Activated CD8-positive, alpha-beta T cell treated with anti-CD3 and anti-CD28 coated beads for 36 hours (primary cell): ENCODE measurements around the gene PRMT1. TPM values are rescaled to one million over a fixed set of nuclear protein-coding genes. Genes with fewer than 3 reads are reported as not detected.

Experiments used
- ATAC-seq: fragments of 200-7000 bp; cut with Tn5 transposase; one replicate; pipeline ENCODE4 v1.10.0; 2021; ENCODE audit warnings: mild to moderate bottlenecking, moderate library complexity
- CTCF ChIA-PET: fragments of 350-600 bp; sonication (Branson Sonifier 250); formaldehyde crosslinking; loops from one replicate; lab custom pipeline; 2021; ENCODE audit warnings: antibody characterized with exemption; lab: Charles Lee
- POLR2A ChIA-PET: fragments of 350-600 bp; sonication (Branson Sonifier 250); formaldehyde crosslinking; loops from one replicate; lab custom pipeline; 2021; ENCODE audit warnings: antibody characterized with exemption; lab: Charles Lee
- DNase-seq: peaks from one replicate; pipeline ENCODE4 v3.0.0-alpha.2; 2020
- H3K27ac Mint-ChIP-seq: one replicate; pipeline ENCODE4 v1.8.0; 2021; ENCODE audit warnings: mild to moderate bottlenecking, mixed read lengths
- H3K27me3 Mint-ChIP-seq: one replicate; pipeline ENCODE4 v1.8.0; 2021; ENCODE audit warnings: mixed read lengths
- H3K36me3 Mint-ChIP-seq: one replicate; pipeline ENCODE4 v1.8.0; 2021; ENCODE audit warnings: low read depth, mixed read lengths
- H3K4me1 Mint-ChIP-seq: one replicate; pipeline ENCODE4 v1.8.0; 2021; ENCODE audit warnings: low read depth, mixed read lengths
- H3K4me3 Mint-ChIP-seq: one replicate; pipeline ENCODE4 v1.8.0; 2021; ENCODE audit warnings: mild to moderate bottlenecking, moderate library complexity, mixed read lengths
- H3K9me3 Mint-ChIP-seq: one replicate; pipeline ENCODE4 v1.8.0; 2021; ENCODE audit warnings: mixed read lengths
- intact Hi-C: fragments of 100-400 bp; cut with micrococcal nuclease; formaldehyde crosslinking; loops from one replicate; pipeline ENCODE4 v1.10.0; 2022
- total RNA-seq, 2 experiments: library from RNA; stranded (reverse); gene quantifications; one replicate each; pipeline ENCODE4 v1.2.3, GENCODE V29; 2021
- TF ChIP-seq, protein P1 (sequence below): fragments of 200-600 bp; IDR thresholded peaks from one replicate; pipeline ENCODE4 v1.8.0; 2022; ENCODE audit warnings: antibody characterized with exemption, mild to moderate bottlenecking

Gene PRMT1
- total RNA-seq, 2 experiments from 2014 or later = 419 to 437 TPM

- TF ChIP-seq, protein P1, sequence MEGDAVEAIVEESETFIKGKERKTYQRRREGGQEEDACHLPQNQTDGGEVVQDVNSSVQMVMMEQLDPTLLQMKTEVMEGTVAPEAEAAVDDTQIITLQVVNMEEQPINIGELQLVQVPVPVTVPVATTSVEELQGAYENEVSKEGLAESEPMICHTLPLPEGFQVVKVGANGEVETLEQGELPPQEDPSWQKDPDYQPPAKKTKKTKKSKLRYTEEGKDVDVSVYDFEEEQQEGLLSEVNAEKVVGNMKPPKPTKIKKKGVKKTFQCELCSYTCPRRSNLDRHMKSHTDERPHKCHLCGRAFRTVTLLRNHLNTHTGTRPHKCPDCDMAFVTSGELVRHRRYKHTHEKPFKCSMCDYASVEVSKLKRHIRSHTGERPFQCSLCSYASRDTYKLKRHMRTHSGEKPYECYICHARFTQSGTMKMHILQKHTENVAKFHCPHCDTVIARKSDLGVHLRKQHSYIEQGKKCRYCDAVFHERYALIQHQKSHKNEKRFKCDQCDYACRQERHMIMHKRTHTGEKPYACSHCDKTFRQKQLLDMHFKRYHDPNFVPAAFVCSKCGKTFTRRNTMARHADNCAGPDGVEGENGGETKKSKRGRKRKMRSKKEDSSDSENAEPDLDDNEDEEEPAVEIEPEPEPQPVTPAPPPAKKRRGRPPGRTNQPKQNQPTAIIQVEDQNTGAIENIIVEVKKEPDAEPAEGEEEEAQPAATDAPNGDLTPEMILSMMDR = no peak
- Mint-ChIP-seq H3K9me3 (no peaks in the 10 kb centered on the region), H3K4me3 (no peak overlapping the region), H3K36me3 (peaks cover 41% of the 10 kb centered on the region), H3K4me1 (peaks cover 18% of the 10 kb centered on the region), H3K27me3 (no peaks in the 10 kb centered on the region), H3K27ac (no peak overlapping the region)
- CTCF ChIA-PET = interaction anchor here (6.2 kb wide), 1 partner anchor 14 kb away, joined by 33 read pairs; no protein-coding TSS in a partner anchor
- DNase-seq = no peak
- POLR2A ChIA-PET = interaction anchor here (1.1 kb wide), 1 partner anchor 15 kb away, joined by 5 read pairs; no protein-coding TSS in a partner anchor
- intact Hi-C loops = no loop called here
- ATAC-seq = no peak
These were observed 18.3 kb upstream of the PRMT1 start for GRCh38 chr19:49658566-49659442.

GRCh38 chr19:49660338-49660961, 16.6 kb upstream of the PRMT1 start:
- Mint-ChIP-seq H3K4me3 (no peak overlapping the region), H3K27me3 (no peaks in the 10 kb centered on the region), H3K27ac (no peak overlapping the region), H3K36me3 (peaks cover 34% of the 10 kb centered on the region), H3K9me3 (no peaks in the 10 kb centered on the region), H3K4me1 (peaks cover 21% of the 10 kb centered on the region)
- TF ChIP-seq, protein P1 = no peak
- DNase-seq (no peak), ATAC-seq (no peak)
- intact Hi-C loops = no loop called here
- CTCF ChIA-PET = interaction anchor here (6.2 kb wide), 1 partner anchor 12 kb away, joined by 33 read pairs; no protein-coding TSS in a partner anchor
- POLR2A ChIA-PET = interaction anchor here (1.2 kb wide), 2 partner anchors 18 to 22 kb away, joined by 4 to 5 read pairs; no protein-coding TSS in a partner anchor

GRCh38 chr19:49662011-49662410, 15.1 kb upstream of the PRMT1 start:
- Mint-ChIP-seq H3K4me1 (peaks cover 24% of the 10 kb centered on the region), H3K36me3 (peaks cover 34% of the 10 kb centered on the region), H3K27me3 (no peaks in the 10 kb centered on the region), H3K4me3 (no peak overlapping the region), H3K9me3 (no peaks in the 10 kb centered on the region), H3K27ac (no peak overlapping the region)
- DNase-seq = no peak
- intact Hi-C loops = no loop called here
- no peak for ATAC-seq
- TF ChIP-seq, protein P1 = no peak
- ChIA-PET POLR2A (no interaction called here), CTCF (interaction anchor here (1.0 to 6.2 kb wide), 3 partner anchors 11 to 22 kb away, joined by 3 to 33 read pairs (median 4); no protein-coding TSS in a partner anchor)

GRCh38 chr19:49663224-49663623, 13.8 kb upstream of the PRMT1 start:
- H3K9me3 Mint-ChIP-seq = no peaks in the 10 kb centered on the region
- no peaks in the 10 kb centered on the region for H3K27me3 Mint-ChIP-seq
- POLR2A ChIA-PET = interaction anchor here (6.7 kb wide), 1 partner anchor 14 kb away, joined by 47 read pairs; the partner anchor contains the start of gene PRMT1
- peaks cover 28% of the 10 kb centered on the region for H3K36me3 Mint-ChIP-seq
- peak overlapping the region; percentile 94 for H3K4me3 Mint-ChIP-seq
- no peak for ATAC-seq
- peak overlapping the region; percentile 91 for H3K27ac Mint-ChIP-seq
- DNase-seq = no peak
- intact Hi-C loops = no loop called here
- TF ChIP-seq, protein P1 = no peak
- CTCF ChIA-PET = interaction anchor here (1.0 to 6.2 kb wide), 4 partner anchors 9 to 54 kb away, joined by 3 to 33 read pairs (median 4); no protein-coding TSS in a partner anchor
- H3K4me1 Mint-ChIP-seq = peaks cover 28% of the 10 kb centered on the region
